GM23338 (cell line): ENCODE results near the gene B4GALT5.

Experiments
- CREB1 ChIP-seq: fragments of 250-450 bp; sonication (Bioruptor Pico); IDR thresholded peaks from 2 replicates; pipeline ENCODE4 v1.5.0; 2020; ENCODE audit warnings: low read depth, mild to moderate bottlenecking, moderate library complexity
- CTCF ChIP-seq, 2 experiments: fragments of 200-600 bp in 1 of 2; sonication (generic) in 1 of 2; conservative IDR thresholded peaks; 2 replicates each; pipeline versions ENCODE4 v1.5.1 to v1.6.1; 2016 to 2017; ENCODE audit warnings: antibody characterized with exemption in 2 of 2, low read depth in 2 of 2, mild to moderate bottlenecking in 2 of 2, moderate library complexity in 1 of 2
- ETS1 ChIP-seq: IDR thresholded peaks from 2 replicates; pipeline ENCODE4 v1.6.1; 2016; ENCODE audit warnings: antibody characterized with exemption
- EZH2 ChIP-seq: fragments of 200-600 bp; sonication (generic); IDR thresholded peaks from one replicate; pipeline ENCODE4 v1.8.0; 2017; ENCODE audit warnings: antibody characterized with exemption, mild to moderate bottlenecking, low read depth; ENCODE audit not compliant: unreplicated experiment
- EZH2phosphoT487 ChIP-seq: fragments of 200-600 bp; sonication (generic); IDR thresholded peaks from one replicate; pipeline ENCODE4 v1.8.1; 2018; ENCODE audit warnings: antibody characterized with exemption; ENCODE audit not compliant: unreplicated experiment
- JUNB ChIP-seq: IDR thresholded peaks from one replicate; pipeline ENCODE4 v1.6.1; 2016; ENCODE audit warnings: antibody characterized with exemption; ENCODE audit not compliant: unreplicated experiment
- NANOG ChIP-seq: IDR thresholded peaks from 2 replicates; pipeline ENCODE4 v1.6.1; 2016; ENCODE audit warnings: antibody characterized with exemption, borderline replicate concordance
- POLR2AphosphoS5 ChIP-seq: IDR thresholded peaks from 2 replicates; pipeline ENCODE4 v1.6.1; 2016; ENCODE audit warnings: antibody characterized with exemption, low read depth
- REST ChIP-seq: IDR thresholded peaks from one replicate; pipeline ENCODE4 v1.6.1; 2018; ENCODE audit warnings: antibody characterized with exemption; ENCODE audit not compliant: unreplicated experiment
- STAT1 ChIP-seq: IDR thresholded peaks from one replicate; pipeline ENCODE4 v1.6.1; 2016; ENCODE audit warnings: antibody characterized with exemption; ENCODE audit not compliant: unreplicated experiment
- ZNF114 ChIP-seq: fragments of 250-450 bp; sonication (Bioruptor Pico); IDR thresholded peaks from 2 replicates; pipeline ENCODE4 v1.5.0; 2020; ENCODE audit warnings: mild to moderate bottlenecking, moderate library complexity
- ZNF331 ChIP-seq: fragments of 250-450 bp; sonication (Bioruptor Pico); IDR thresholded peaks from 2 replicates; pipeline ENCODE4 v1.5.0; 2020; ENCODE audit warnings: low read depth, mild to moderate bottlenecking, moderate library complexity

- TF ChIP-seq CTCF (conservative IDR thresholded peaks at IDR 0.05; ENCODE audit: low read depth in 2 of 2), result no peak
- TF ChIP-seq STAT1, result no peak
- TF ChIP-seq EZH2phosphoT487, result no peak
- no peak for TF ChIP-seq EZH2
- TF ChIP-seq JUNB, result no peak
- no peak for TF ChIP-seq POLR2AphosphoS5
- TF ChIP-seq REST, result no peak
- TF ChIP-seq ZNF331 (CRISPR knock-in tag), result no peak
- TF ChIP-seq ZNF114 (CRISPR knock-in tag), result no peak
- TF ChIP-seq CREB1 (CRISPR knock-in tag), result no peak
- no peak for TF ChIP-seq ETS1
- TF ChIP-seq NANOG, result no peak
Observed at GRCh38 chr20:49698477-49698876, 15.2 kb downstream of the B4GALT5 start.
